ENCODE data around the gene GAN.

The GAN gene

GRCh38 chr16:81314603-81315270 lies at the start of gene GAN:
Gene GAN (plus strand): TSS chr16:81314962. CDS start chr16:81315114, 152 bp downstream.
- TF ChIP-seq, protein P1, sequence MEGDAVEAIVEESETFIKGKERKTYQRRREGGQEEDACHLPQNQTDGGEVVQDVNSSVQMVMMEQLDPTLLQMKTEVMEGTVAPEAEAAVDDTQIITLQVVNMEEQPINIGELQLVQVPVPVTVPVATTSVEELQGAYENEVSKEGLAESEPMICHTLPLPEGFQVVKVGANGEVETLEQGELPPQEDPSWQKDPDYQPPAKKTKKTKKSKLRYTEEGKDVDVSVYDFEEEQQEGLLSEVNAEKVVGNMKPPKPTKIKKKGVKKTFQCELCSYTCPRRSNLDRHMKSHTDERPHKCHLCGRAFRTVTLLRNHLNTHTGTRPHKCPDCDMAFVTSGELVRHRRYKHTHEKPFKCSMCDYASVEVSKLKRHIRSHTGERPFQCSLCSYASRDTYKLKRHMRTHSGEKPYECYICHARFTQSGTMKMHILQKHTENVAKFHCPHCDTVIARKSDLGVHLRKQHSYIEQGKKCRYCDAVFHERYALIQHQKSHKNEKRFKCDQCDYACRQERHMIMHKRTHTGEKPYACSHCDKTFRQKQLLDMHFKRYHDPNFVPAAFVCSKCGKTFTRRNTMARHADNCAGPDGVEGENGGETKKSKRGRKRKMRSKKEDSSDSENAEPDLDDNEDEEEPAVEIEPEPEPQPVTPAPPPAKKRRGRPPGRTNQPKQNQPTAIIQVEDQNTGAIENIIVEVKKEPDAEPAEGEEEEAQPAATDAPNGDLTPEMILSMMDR (IDR thresholded peaks at IDR 0.05) = no peak

DNA sequence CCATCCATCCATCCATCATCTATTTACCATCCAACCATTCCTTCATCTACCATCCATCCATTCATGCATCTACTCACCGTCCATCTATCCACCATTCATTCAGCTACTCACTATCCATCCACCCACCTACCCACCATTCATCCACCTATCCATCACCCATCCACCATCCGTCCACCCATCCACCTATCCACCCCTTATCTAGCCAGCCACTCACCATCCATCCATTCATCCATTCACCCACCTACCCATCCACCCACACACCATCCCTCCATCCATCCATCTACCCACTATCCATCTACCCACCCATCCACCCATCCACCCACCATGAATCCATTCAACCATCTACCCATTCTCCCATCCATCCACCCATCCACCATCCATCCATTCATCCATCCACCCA lies 49.7 kb upstream of the GAN start:
- TF ChIP-seq, protein P1 (IDR thresholded peaks at IDR 0.05) = no peak

GRCh38 chr16:81265658-81266451 lies 48.9 kb upstream of the GAN start:
- TF ChIP-seq, protein P1 (IDR thresholded peaks at IDR 0.05) = no peak

DNA sequence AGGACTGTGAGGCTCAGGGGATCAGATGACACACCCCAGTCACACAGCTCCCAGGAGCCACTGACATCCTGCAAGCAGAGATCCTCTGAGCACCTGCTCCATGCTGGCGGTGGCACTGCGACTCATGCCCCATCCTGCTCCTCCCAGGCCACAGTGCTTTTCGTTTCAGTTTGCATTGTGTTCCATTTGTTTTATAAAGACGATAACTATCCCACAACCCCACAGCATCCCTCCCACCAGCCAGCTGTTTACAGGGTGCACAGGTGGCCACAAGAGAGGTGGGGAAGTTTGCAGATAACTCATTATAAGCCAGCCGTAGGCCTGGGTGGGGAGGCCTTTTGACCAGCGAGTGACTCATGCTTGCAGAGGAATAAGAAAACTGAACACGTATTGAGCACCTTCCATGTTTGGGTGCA lies 48.1 kb upstream of the GAN start:
- TF ChIP-seq, protein P1 (IDR thresholded peaks at IDR 0.05) = no peak

- TF ChIP-seq, protein P1 (IDR thresholded peaks at IDR 0.05) = no peak
Measured at GRCh38 chr16:81268509-81268908, 46.3 kb upstream of the GAN start.

DNA sequence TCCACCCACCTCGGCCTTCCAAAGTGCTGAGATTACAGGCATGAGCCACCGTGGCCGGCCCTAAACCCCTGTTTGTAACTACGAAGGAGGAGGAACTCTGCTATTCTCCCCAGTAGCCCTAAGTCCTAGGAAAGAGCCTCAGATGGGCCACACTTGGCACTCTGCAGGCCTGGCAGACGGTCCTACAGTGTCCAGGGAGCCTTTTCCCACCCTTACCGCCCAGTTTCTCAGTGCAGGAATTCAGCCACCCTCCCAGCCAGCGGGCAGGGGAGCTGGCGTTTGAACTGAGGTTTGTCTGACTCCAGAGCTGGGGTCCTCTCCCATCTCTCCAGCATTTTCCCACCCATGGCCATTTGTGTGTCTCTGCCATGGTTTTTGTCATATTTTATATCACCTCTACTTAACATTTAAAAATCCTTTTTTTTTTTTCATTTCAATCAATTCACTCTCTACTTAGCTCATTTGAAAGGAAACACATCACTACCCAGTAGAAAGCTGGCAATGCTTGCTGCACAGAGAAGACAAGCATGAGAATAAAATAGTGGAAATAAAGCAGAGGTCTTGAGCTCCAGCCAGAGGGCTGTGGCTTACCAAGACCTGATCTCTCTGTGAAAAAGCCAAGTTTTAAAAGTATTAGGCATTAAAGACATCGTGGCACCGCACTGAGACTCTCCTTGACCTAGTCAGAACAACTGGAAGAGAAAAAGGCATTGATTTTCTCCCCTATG lies 41.4 kb upstream of the GAN start:
- TF ChIP-seq, protein P1 (IDR thresholded peaks at IDR 0.05) = no peak

- TF ChIP-seq, protein P1 (IDR thresholded peaks at IDR 0.05) = no peak
Measured at GRCh38 chr16:81275064-81275532, 39.7 kb upstream of the GAN start.
